HUES6 (cell line): ENCODE results near the gene RUNX1.

Source experiments
- H3K27ac ChIP-seq: 2 replicates; pipeline ENCODE4 v1.7.0; 2013; ENCODE audit warnings: low read depth, mild to moderate bottlenecking, low read length, inconsistent platforms
- H3K27me3 ChIP-seq: 2 replicates; pipeline ENCODE4 v1.6.1; 2013; ENCODE audit warnings: low read length; ENCODE audit not compliant: control insufficient read depth, insufficient read depth
- H3K36me3 ChIP-seq: 2 replicates; pipeline ENCODE4 v1.6.1; 2013; ENCODE audit warnings: low read length; ENCODE audit not compliant: control insufficient read depth, insufficient read depth
- H3K4me1 ChIP-seq: 2 replicates; pipeline ENCODE4 v1.6.1; 2013; ENCODE audit warnings: low read length; ENCODE audit not compliant: control insufficient read depth, insufficient read depth
- H3K4me3 ChIP-seq: 2 replicates; pipeline ENCODE4 v1.5.1; 2013; ENCODE audit warnings: low read depth, low read length
- H3K9ac ChIP-seq: one replicate; pipeline ENCODE4 v1.6.1; 2013; ENCODE audit warnings: mild to moderate bottlenecking, low read length
- H3K9me3 ChIP-seq: 2 replicates; pipeline ENCODE4 v1.6.1; 2013; ENCODE audit warnings: low read depth, low read length; ENCODE audit not compliant: control insufficient read depth, insufficient read depth

RUNX1 gene

GRCh38 chr21:34939673-34940331 lies 109.3 kb downstream of the RUNX1 start:
- Histone ChIP-seq H3K27ac (no peak overlapping the region), H3K4me3 (no peak overlapping the region), H3K9ac (no peak overlapping the region), H3K36me3 (no peaks in the 10 kb centered on the region), H3K9me3 (no peaks in the 10 kb centered on the region), H3K4me1 (peaks cover 2% of the 10 kb centered on the region; the same call in 1 of the 2 replicates), H3K27me3 (no peaks in the 10 kb centered on the region)

- H3K36me3 ChIP-seq, result no peaks in the 10 kb centered on the region
- no peak overlapping the region for H3K9ac ChIP-seq
- no peak overlapping the region for H3K4me3 ChIP-seq
- H3K27ac ChIP-seq, result no peak overlapping the region
- H3K27me3 ChIP-seq, result no peaks in the 10 kb centered on the region
- peaks cover 2% of the 10 kb centered on the region; the same call in 1 of the 2 replicates for H3K4me1 ChIP-seq
- H3K9me3 ChIP-seq, result no peaks in the 10 kb centered on the region
These were observed 110.9 kb downstream of the RUNX1 start for GRCh38 chr21:34938089-34938764.

GRCh38 chr21:34936883-34937563 lies 112.1 kb downstream of the RUNX1 start:
- no peak overlapping the region for H3K4me3 ChIP-seq
- H3K4me1 ChIP-seq, result peaks cover 2% of the 10 kb centered on the region; the same call in 1 of the 2 replicates
- no peaks in the 10 kb centered on the region for H3K27me3 ChIP-seq
- no peak overlapping the region for H3K27ac ChIP-seq
- no peaks in the 10 kb centered on the region for H3K9me3 ChIP-seq
- H3K9ac ChIP-seq, result no peak overlapping the region
- H3K36me3 ChIP-seq, result no peaks in the 10 kb centered on the region

GRCh38 chr21:34936371-34936789 lies 112.7 kb downstream of the RUNX1 start:
- peaks cover 2% of the 10 kb centered on the region; the same call in 1 of the 2 replicates for H3K4me1 ChIP-seq
- no peak overlapping the region for H3K9ac ChIP-seq
- no peaks in the 10 kb centered on the region for H3K27me3 ChIP-seq
- H3K9me3 ChIP-seq, result no peaks in the 10 kb centered on the region
- no peak overlapping the region for H3K27ac ChIP-seq
- no peak overlapping the region for H3K4me3 ChIP-seq
- H3K36me3 ChIP-seq, result no peaks in the 10 kb centered on the region

- H3K9ac ChIP-seq, result no peak overlapping the region
- no peaks in the 10 kb centered on the region for H3K9me3 ChIP-seq
- no peak overlapping the region for H3K4me3 ChIP-seq
- no peak overlapping the region for H3K27ac ChIP-seq
- no peaks in the 10 kb centered on the region; the same call in 1 of the 2 replicates for H3K4me1 ChIP-seq
- H3K36me3 ChIP-seq, result no peaks in the 10 kb centered on the region
- H3K27me3 ChIP-seq, result no peaks in the 10 kb centered on the region
These were observed 113.2 kb downstream of the RUNX1 start for GRCh38 chr21:34935898-34936297.

DNA sequence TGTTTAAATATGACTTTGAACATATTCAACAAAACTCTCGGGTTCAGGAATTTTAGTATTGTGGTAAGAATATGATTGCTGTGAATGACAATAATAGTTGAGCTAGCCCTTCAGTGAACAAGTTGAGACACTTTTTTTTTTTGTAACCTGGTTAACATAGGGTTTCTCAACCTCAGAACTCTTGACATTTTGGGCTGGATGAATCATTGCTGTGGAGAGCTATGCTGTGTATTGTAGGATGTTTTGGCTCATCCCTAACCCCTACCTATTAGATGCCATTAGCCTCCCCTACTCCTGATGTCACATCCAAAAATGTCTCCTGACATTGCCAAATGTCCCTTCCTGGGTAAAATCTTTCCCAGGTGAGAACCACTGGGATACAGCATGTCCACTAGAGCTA lies 113.7 kb downstream of the RUNX1 start:
- no peaks in the 10 kb centered on the region for H3K27me3 ChIP-seq
- H3K9me3 ChIP-seq, result no peaks in the 10 kb centered on the region
- no peaks in the 10 kb centered on the region for H3K4me1 ChIP-seq
- no peak overlapping the region for H3K9ac ChIP-seq
- H3K4me3 ChIP-seq, result no peak overlapping the region
- no peak overlapping the region for H3K27ac ChIP-seq
- no peaks in the 10 kb centered on the region for H3K36me3 ChIP-seq

GRCh38 chr21:34934350-34934749 lies 114.8 kb downstream of the RUNX1 start:
- Histone ChIP-seq H3K27ac (no peak overlapping the region), H3K36me3 (no peaks in the 10 kb centered on the region), H3K9me3 (no peaks in the 10 kb centered on the region), H3K27me3 (no peaks in the 10 kb centered on the region), H3K4me1 (no peaks in the 10 kb centered on the region), H3K4me3 (no peak overlapping the region), H3K9ac (no peak overlapping the region)

DNA sequence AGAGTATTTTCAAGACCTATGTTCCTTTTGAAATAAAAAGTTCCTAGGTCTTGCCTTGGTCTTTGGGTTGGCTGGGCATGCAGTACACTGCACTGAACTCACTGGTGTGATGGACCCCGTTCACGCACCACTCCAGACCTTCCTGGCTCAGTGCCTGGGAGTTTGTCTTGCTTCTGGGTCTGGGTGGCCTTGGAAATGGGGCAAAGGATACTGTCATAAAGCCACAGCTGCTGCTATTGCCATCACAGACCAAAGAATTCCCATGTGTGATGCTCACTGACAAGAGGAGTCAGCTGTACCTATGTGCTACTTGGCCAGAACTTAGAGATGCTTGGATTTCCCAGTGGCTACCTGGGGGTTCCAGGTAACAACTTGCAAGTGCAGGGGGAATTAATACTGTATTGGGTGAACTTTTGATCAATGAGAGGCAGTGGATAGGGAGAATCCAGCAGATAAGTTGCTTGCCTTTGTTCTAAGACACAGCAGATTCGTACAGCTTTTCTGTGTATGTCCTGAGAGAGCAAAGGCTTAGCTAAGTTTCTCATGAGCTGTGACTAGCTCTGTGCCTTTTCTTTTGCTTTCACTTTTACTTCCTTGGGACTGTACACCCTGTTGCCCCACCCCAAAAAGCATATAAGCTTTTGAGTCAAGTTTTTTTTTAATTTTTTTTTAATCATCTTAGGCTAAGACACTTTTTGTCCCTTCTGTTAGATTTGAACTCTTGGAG lies 115.3 kb downstream of the RUNX1 start:
- Histone ChIP-seq H3K9me3 (no peaks in the 10 kb centered on the region), H3K27ac (no peak overlapping the region), H3K4me3 (no peak overlapping the region), H3K27me3 (no peaks in the 10 kb centered on the region), H3K9ac (no peak overlapping the region), H3K36me3 (no peaks in the 10 kb centered on the region), H3K4me1 (no peaks in the 10 kb centered on the region)

GRCh38 chr21:34932233-34932632 lies 116.9 kb downstream of the RUNX1 start:
- H3K9me3 ChIP-seq, result no peaks in the 10 kb centered on the region
- no peaks in the 10 kb centered on the region for H3K36me3 ChIP-seq

GRCh38 chr21:34930971-34931370 lies 118.1 kb downstream of the RUNX1 start:
- H3K36me3 ChIP-seq, result no peaks in the 10 kb centered on the region
- H3K27ac ChIP-seq, result no peak overlapping the region
- no peaks in the 10 kb centered on the region for H3K27me3 ChIP-seq
- H3K9ac ChIP-seq, result no peak overlapping the region
- H3K9me3 ChIP-seq, result no peaks in the 10 kb centered on the region
- no peak overlapping the region for H3K4me3 ChIP-seq
- no peaks in the 10 kb centered on the region for H3K4me1 ChIP-seq

More at GRCh38 chr21:34932233-34932632, 116.9 kb downstream of the RUNX1 start:
- no peaks in the 10 kb centered on the region for H3K27me3 ChIP-seq
- H3K4me3 ChIP-seq, result no peak overlapping the region
- no peaks in the 10 kb centered on the region for H3K4me1 ChIP-seq
- no peak overlapping the region for H3K9ac ChIP-seq
- no peak overlapping the region for H3K27ac ChIP-seq
